Mesodermal cell (in vitro differentiated cells): ENCODE results near the gene MPZL3.

ENCODE experiments used
- H3K27ac ChIP-seq: 2 replicates; pipeline ENCODE4 v1.7.0; 2013; ENCODE audit warnings: mild to moderate bottlenecking, low read depth, low read length, moderate library complexity; ENCODE audit not compliant: severe bottlenecking
- H3K36me3 ChIP-seq: 2 replicates; pipeline ENCODE4 v1.7.1; 2013; ENCODE audit warnings: mild to moderate bottlenecking, low read length, moderate library complexity; ENCODE audit not compliant: control insufficient read depth, insufficient read depth
- H3K4me1 ChIP-seq: one replicate; pipeline ENCODE4 v1.7.1; 2013; ENCODE audit warnings: mild to moderate bottlenecking, low read length; ENCODE audit not compliant: insufficient read depth, control insufficient read depth, poor library complexity, severe bottlenecking
- H3K4me3 ChIP-seq: 2 replicates; pipeline ENCODE4 v1.7.0; 2013; ENCODE audit warnings: low read length, control low read depth, mild to moderate bottlenecking; ENCODE audit not compliant: insufficient read depth, poor library complexity, severe bottlenecking; ENCODE audit errors: extremely low read depth
- H3K9me3 ChIP-seq: 2 replicates; pipeline ENCODE4 v1.7.1; 2013; ENCODE audit warnings: mild to moderate bottlenecking, low read length, moderate library complexity; ENCODE audit not compliant: control insufficient read depth
- WGBS, 2 experiments: methylation state at CpG; one replicate each; pipeline ENCODE4 v1.1.5; 2013; ENCODE audit warnings: missing lambda C conversion rate in 2 of 2; ENCODE audit not compliant: insufficient coverage in 2 of 2; 5-methylcytosine and 5-hydroxymethylcytosine counted together

MPZL3 gene

DNA sequence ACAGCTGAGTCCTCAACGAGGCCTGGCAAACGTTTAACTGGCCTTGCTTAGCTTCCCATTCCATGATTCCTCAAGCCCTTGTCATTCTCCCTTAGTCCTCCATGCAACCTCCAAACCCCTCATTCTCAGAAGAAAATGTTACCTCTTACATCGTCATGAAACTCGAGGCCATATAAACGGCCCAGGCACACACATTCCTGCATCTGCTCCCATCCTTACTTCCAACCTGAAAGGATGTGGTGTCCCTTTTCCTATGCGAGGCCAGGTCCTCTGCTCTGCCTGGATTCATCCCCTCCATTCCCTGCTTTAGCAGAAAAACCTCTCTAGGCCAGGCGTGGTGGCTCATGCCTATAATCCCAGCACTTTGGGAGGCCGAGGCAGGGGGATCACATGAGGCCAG is 9.0 kb downstream of the MPZL3 start:
- Histone ChIP-seq H3K9me3 (no peaks in the 10 kb centered on the region), H3K36me3 (no peaks in the 10 kb centered on the region), H3K4me1 (peaks cover 8% of the 10 kb centered on the region), H3K27ac (no peak overlapping the region), H3K4me3 (no peak overlapping the region)
- 71 to 81% methylated on average over 6 to 7 of the region's 8 CpGs for WGBS, 2 experiments

GRCh38 chr11:118241764-118242098 is 10.4 kb downstream of the MPZL3 start:
- Histone ChIP-seq H3K36me3 (no peaks in the 10 kb centered on the region), H3K9me3 (no peaks in the 10 kb centered on the region), H3K4me3 (no peak overlapping the region), H3K27ac (peak overlapping the region; percentile 80), H3K4me1 (peaks cover 8% of the 10 kb centered on the region)
- 80 to 86% methylated on average over 1 of the region's 1 CpG for WGBS, 2 experiments

DNA sequence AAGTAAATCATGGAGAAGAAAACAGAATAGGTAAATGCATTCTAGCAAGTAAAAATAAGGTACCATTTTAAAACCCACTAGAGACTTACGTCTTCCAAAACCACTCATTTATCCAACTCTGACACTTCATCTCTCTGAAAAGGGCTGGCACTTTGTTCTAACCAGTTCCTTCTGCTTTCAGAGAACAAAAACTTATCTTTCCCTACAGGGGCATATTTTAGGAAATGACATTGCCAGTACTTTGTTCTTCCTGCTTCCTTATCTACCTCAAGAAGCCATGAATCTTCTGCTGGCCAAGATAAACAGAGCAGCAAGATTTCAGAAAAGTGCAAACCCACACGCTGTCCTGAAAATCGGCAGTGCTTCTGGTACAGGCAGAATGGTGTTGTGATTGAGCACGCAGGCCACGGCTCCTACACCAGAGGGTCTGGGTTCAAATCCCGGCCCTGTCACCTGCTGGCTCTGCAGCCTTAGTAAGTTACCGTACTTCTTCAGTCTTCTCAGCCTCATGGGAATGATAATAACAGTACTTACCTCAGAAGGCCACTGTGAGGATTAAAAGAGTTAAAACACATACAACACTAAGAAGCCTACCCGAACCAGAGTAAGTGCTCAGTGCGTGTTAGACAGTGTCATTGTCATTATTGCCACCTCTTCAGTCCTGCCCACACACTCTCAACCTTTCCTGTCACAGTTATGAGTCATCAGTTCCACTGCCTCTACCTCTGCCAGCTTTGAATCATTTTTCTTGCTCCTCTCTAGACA is 11.0 kb downstream of the MPZL3 start:
- Histone ChIP-seq H3K36me3 (no peaks in the 10 kb centered on the region), H3K9me3 (no peaks in the 10 kb centered on the region), H3K4me3 (no peak overlapping the region), H3K27ac (peak overlapping the region; percentile 80), H3K4me1 (peaks cover 8% of the 10 kb centered on the region)
- 80 to 87% methylated on average over 7 of the region's 9 CpGs for WGBS, 2 experiments

- no peak overlapping the region for H3K27ac ChIP-seq
- no peak overlapping the region for H3K4me3 ChIP-seq
- H3K9me3 ChIP-seq: no peaks in the 10 kb centered on the region
- H3K4me1 ChIP-seq: peaks cover 8% of the 10 kb centered on the region
- 94% methylated on average over 2 of the region's 5 CpGs; no CpG with 5 or more reads in 1 of the 2 experiments for WGBS, 2 experiments
- H3K36me3 ChIP-seq: no peaks in the 10 kb centered on the region
Measured at GRCh38 chr11:118239509-118240205, 12.5 kb downstream of the MPZL3 start.

GRCh38 chr11:118238929-118239328 is 13.2 kb downstream of the MPZL3 start:
- WGBS, 2 experiments: 89 to 90% methylated on average over 1 of the region's 1 CpG
- no peaks in the 10 kb centered on the region for H3K9me3 ChIP-seq
- no peak overlapping the region for H3K4me3 ChIP-seq
- H3K27ac ChIP-seq: no peak overlapping the region
- H3K36me3 ChIP-seq: no peaks in the 10 kb centered on the region
- H3K4me1 ChIP-seq: peaks cover 8% of the 10 kb centered on the region

- no peaks in the 10 kb centered on the region for H3K9me3 ChIP-seq
- peaks cover 8% of the 10 kb centered on the region for H3K4me1 ChIP-seq
- no peak overlapping the region for H3K27ac ChIP-seq
- no peaks in the 10 kb centered on the region for H3K36me3 ChIP-seq
- no CpG with 5 or more reads among the region's 2 CpGs for WGBS, 2 experiments
- no peak overlapping the region for H3K4me3 ChIP-seq
Measured at GRCh38 chr11:118238421-118238820, 13.7 kb downstream of the MPZL3 start.

DNA sequence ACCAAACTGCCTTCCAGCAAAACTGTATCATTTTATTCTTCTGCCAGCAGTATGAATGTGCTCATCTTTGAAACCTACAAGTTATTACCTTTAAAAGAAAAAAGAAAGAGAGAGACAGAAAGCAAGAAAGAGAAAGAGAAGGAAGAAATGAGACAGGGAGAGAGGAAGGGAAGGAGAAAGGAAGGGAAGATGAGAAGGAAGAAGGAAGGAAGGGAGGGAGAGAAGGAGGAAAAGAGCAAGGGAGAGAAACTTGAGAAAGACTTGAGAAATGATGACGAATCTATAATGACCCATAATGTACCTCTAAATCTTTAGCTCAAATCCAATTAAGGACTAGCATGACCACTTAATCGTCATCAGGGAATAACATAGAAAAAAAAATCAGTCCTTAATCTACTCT is 16.0 kb downstream of the MPZL3 start:
- Histone ChIP-seq H3K36me3 (no peaks in the 10 kb centered on the region), H3K4me3 (no peak overlapping the region), H3K27ac (no peak overlapping the region), H3K9me3 (no peaks in the 10 kb centered on the region), H3K4me1 (peaks cover 3% of the 10 kb centered on the region)
- 71 to 100% methylated on average over 1 to 2 of the region's 2 CpGs for WGBS, 2 experiments

DNA sequence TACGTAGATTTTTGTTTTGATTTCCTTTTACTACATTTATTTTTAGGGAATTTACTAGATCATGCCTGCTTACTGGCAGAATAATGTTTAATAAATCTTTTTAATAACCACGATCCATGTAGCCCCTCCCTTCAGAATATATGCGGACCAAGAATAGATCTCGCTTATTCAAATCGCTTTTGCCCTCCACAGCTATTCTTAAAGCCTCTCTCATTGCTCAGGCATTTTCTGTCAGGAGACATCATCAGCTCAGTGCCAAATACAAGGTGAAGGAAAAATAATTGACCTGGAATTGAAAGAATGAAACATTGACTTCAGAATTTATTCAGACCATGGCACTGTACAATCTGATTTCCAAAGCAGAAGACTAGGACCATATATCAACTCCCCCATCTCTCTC is 17.3 kb downstream of the MPZL3 start:
- H3K4me1 ChIP-seq: no peaks in the 10 kb centered on the region
- 70% methylated on average over 3 of the region's 5 CpGs; no CpG with 5 or more reads in 1 of the 2 experiments for WGBS, 2 experiments
- H3K9me3 ChIP-seq: no peaks in the 10 kb centered on the region
- H3K27ac ChIP-seq: no peak overlapping the region
- no peak overlapping the region for H3K4me3 ChIP-seq
- H3K36me3 ChIP-seq: no peaks in the 10 kb centered on the region

DNA sequence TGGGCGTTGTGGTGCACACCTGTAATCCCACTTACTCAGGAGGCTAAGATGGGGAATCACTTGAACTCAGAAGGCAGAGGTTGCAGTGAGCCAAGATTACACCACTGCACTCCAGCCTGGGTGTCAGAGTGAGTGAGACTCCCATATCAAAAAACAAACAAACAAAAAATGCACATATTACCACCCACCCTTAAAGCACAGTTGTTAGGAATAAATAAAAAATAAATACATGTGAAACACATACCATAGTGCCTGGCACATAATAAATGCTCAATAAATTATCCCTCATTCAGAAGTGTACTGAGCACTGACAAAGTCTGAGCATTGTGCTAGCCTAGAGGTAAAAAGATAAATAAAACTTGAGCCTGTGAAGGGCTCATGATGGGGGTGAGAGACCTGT is 18.3 kb downstream of the MPZL3 start:
- no peak overlapping the region for H3K4me3 ChIP-seq
- no peaks in the 10 kb centered on the region for H3K36me3 ChIP-seq
- WGBS, 2 experiments: 100% methylated on average over 1 of the region's 1 CpG
- no peaks in the 10 kb centered on the region for H3K9me3 ChIP-seq
- no peaks in the 10 kb centered on the region for H3K4me1 ChIP-seq
- no peak overlapping the region for H3K27ac ChIP-seq

GRCh38 chr11:118233377-118233776 is 18.8 kb downstream of the MPZL3 start:
- no peaks in the 10 kb centered on the region for H3K4me1 ChIP-seq
- no peak overlapping the region for H3K27ac ChIP-seq
- 85% methylated on average over 5 of the region's 5 CpGs; no CpG with 5 or more reads in 1 of the 2 experiments for WGBS, 2 experiments
- no peaks in the 10 kb centered on the region for H3K36me3 ChIP-seq
- H3K9me3 ChIP-seq: no peaks in the 10 kb centered on the region
- H3K4me3 ChIP-seq: no peak overlapping the region

GRCh38 chr11:118232659-118233058 is 19.5 kb downstream of the MPZL3 start:
- H3K4me1 ChIP-seq: no peaks in the 10 kb centered on the region
- H3K9me3 ChIP-seq: no peaks in the 10 kb centered on the region
- H3K4me3 ChIP-seq: no peak overlapping the region
- H3K27ac ChIP-seq: no peak overlapping the region
- 100% methylated on average over 1 of the region's 1 CpG; no CpG with 5 or more reads in 1 of the 2 experiments for WGBS, 2 experiments
- no peaks in the 10 kb centered on the region for H3K36me3 ChIP-seq
